Esophagus squamous epithelium (tissue), 5 donors: Measurements from ENCODE around the gene MYPN. TPM values are rescaled to one million over a fixed set of nuclear protein-coding genes. Genes with fewer than 3 reads are reported as not detected.

Experiments used
- DNase-seq: peaks from one replicate; lab custom pipeline; 2025; lab: John Stamatoyannopoulos, UW
- H3K27ac ChIP-seq, 4 donors: fragments of 200-600 bp; sonication (generic); one replicate each; pipeline ENCODE4 v1.5.1; 2016 to 2019; ENCODE audit warnings: mild to moderate bottlenecking in 1 of 4
- H3K27me3 ChIP-seq, 4 donors: fragments of 200-600 bp; sonication (generic); 1 replicate in 3 of 4; 2 replicates in 1 of 4; pipeline versions ENCODE4 v1.5.1 to v1.6.0; 2017 to 2021; ENCODE audit warnings: antibody characterized with exemption in 1 of 4
- H3K36me3 ChIP-seq, 3 donors: fragments of 200-600 bp; sonication (generic); one replicate each; pipeline ENCODE4 v1.5.1; 2016 to 2019
- H3K4me1 ChIP-seq, 3 donors: fragments of 200-600 bp; sonication (generic); one replicate each; pipeline ENCODE4 v1.5.1; 2017 to 2019
- H3K4me3 ChIP-seq, 4 donors: fragments of 200-600 bp; sonication (generic); 1 replicate in 3 of 4; 2 replicates in 1 of 4; pipeline ENCODE4 v1.5.1; 2016 to 2019; ENCODE audit warnings: mild to moderate bottlenecking in 2 of 4, moderate library complexity in 1 of 4
- H3K9me3 ChIP-seq, 3 donors: fragments of 200-600 bp; sonication (generic); one replicate each; pipeline ENCODE4 v1.5.1; 2016 to 2019
- POLR2A ChIP-seq, 4 donors: fragments of 450-650 bp; IDR thresholded peaks; one replicate each; pipeline ENCODE4 v1.6.1; 2017; ENCODE audit warnings: antibody characterized with exemption in 4 of 4, mild to moderate bottlenecking in 4 of 4, moderate library complexity in 3 of 4
- WGBS, 2 donors: methylation state at CpG; one replicate each; pipeline ENCODE4 v1.1.5; 2018; 5-methylcytosine and 5-hydroxymethylcytosine counted together
- intact Hi-C: fragments of 100-400 bp; cut with DNase I; formaldehyde crosslinking; loops from one replicate; pipeline ENCODE4 v1.15.0; 2022
- total RNA-seq, 4 donors: library from RNA; depleted of rRNA; stranded (reverse); fragments of >200 nt; gene quantifications; one replicate each; pipeline ENCODE4 v1.1.0, GENCODE V29; 2016
- TF ChIP-seq, protein P1 (sequence below), 6 experiments: fragments of 450-650 bp in 4 of 6; fragments of 200-600 bp in 2 of 6; sonication (generic) in 2 of 6; IDR thresholded peaks; one replicate each; pipeline ENCODE4 v1.5.1; 2016 to 2019; ENCODE audit warnings: antibody characterized with exemption in 6 of 6, mild to moderate bottlenecking in 4 of 6, moderate library complexity in 4 of 6
- donor health status: DM: yes; HTN: yes; CAD: no.

Gene MYPN
- total RNA-seq, 4 donors from 2014 or later, result not detected

DNA sequence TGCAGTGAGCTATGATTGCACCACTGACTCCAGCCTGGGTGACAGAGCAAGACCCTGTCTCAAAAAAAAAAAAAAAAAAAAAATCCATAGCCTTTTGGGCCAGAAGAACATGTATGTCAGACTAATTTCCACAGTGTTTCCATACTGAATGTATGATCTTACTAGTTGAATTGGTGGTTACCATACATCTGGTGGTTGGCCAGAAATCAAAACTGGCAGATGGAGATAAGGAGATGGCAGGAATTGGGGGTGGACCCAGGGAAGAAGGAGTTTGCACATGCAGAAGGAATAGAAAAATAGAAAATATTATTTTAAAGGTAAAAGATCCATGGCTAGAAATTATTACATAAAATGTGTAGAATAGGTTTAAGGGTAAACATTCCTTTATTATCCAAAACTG, 126.3 kb downstream of the MYPN start:
- Histone ChIP-seq H3K9me3 (no peaks in the 10 kb centered on the region), H3K4me1 (peaks cover 0 to 15% (median 3%) of the 10 kb centered on the region in 3 donors), H3K4me3 (no peak overlapping the region), H3K27ac (no peak overlapping the region), H3K27me3 (peaks cover 0 to 15% (median 0%) of the 10 kb centered on the region in 4 donors), H3K36me3 (no peaks in the 10 kb centered on the region)
- no peak for DNase-seq
- intact Hi-C loops, result no loop called here
- TF ChIP-seq POLR2A (IDR thresholded peaks at IDR 0.05), result no peak
- TF ChIP-seq, protein P1, sequence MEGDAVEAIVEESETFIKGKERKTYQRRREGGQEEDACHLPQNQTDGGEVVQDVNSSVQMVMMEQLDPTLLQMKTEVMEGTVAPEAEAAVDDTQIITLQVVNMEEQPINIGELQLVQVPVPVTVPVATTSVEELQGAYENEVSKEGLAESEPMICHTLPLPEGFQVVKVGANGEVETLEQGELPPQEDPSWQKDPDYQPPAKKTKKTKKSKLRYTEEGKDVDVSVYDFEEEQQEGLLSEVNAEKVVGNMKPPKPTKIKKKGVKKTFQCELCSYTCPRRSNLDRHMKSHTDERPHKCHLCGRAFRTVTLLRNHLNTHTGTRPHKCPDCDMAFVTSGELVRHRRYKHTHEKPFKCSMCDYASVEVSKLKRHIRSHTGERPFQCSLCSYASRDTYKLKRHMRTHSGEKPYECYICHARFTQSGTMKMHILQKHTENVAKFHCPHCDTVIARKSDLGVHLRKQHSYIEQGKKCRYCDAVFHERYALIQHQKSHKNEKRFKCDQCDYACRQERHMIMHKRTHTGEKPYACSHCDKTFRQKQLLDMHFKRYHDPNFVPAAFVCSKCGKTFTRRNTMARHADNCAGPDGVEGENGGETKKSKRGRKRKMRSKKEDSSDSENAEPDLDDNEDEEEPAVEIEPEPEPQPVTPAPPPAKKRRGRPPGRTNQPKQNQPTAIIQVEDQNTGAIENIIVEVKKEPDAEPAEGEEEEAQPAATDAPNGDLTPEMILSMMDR (IDR thresholded peaks at IDR 0.05), result no peak

DNA sequence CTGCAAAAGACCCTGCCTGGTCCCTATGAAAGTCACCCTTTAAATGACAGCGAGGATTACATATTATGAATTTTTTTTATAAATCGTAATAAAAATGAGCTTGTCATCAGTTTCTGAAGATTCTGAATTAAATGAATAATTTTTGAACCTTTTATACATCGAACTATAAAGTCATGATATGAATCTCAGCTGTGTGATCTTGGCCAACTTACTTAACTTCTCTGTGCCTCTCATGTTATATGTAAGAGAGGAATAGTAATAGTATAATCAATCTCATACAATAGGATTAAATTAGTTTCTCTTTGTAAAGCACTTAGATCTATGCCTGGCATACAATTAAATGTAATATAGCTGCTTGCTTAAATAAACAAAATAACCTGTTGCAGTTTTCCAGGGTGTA, 127.9 kb downstream of the MYPN start:
- no peak for DNase-seq
- WGBS, 2 donors, result 82 to 86% methylated on average over 3 of the region's 3 CpGs
- Histone ChIP-seq H3K9me3 (no peaks in the 10 kb centered on the region), H3K27ac (no peak overlapping the region), H3K27me3 (peaks cover 0 to 7% (median 0%) of the 10 kb centered on the region in 4 donors), H3K4me1 (peaks cover 0 to under 1% (median 0%) of the 10 kb centered on the region in 3 donors), H3K36me3 (no peaks in the 10 kb centered on the region), H3K4me3 (no peak overlapping the region)
- intact Hi-C loops, result no loop called here
- TF ChIP-seq, protein P1 (IDR thresholded peaks at IDR 0.05), result no peak
- TF ChIP-seq POLR2A (IDR thresholded peaks at IDR 0.05), result no peak

DNA sequence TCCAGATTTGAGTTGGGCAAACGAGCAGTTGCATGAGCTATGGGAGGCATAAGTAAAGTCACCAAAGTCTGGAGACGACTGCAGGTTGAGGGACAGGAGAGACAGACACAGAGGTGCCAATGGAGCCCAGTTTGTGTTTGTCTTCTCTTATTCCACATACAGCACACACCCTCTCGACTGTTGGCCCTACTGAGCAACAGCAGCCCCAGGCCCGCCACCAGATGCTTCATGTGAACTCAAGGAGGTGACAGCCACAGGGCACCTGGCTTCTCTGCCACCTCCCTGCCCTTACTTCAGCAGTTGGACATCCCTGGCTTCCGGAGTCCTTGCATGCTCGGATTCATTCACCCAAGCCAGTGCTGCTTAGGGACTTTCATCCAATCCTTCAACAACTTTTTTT, 129.1 kb downstream of the MYPN start:
- no peaks in the 10 kb centered on the region for H3K36me3 ChIP-seq
- H3K4me1 ChIP-seq, result no peaks in the 10 kb centered on the region
- intact Hi-C loops, result no loop called here
- WGBS, 2 donors, result 87 to 88% methylated on average over 6 of the region's 6 CpGs
- H3K27ac ChIP-seq, result no peak overlapping the region
- H3K27me3 ChIP-seq, result peaks cover 0 to 6% (median 0%) of the 10 kb centered on the region in 4 donors
- H3K4me3 ChIP-seq, result no peak overlapping the region
- TF ChIP-seq, protein P1 (IDR thresholded peaks at IDR 0.05), result no peak
- TF ChIP-seq POLR2A (IDR thresholded peaks at IDR 0.05), result no peak
- H3K9me3 ChIP-seq, result no peaks in the 10 kb centered on the region
- DNase-seq, result no peak

DNA sequence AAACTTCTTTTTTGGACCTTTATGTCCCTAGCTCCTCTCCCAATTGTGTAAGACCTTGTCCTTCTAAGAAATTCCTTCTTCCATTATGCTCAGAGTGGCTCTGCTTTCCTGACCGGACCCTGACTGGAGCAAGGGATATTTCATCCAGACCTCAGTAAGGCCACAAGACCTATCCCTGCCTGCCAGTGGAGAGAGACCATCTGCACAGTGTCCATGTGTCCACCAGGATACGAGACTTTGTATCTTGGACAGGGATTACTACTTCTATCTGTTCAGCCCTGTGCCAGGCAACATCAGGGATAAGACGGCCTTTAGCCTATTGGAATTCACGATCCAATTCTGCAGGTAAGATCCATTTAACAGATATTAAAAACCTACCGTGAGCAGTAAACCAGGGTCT, 129.8 kb downstream of the MYPN start:
- TF ChIP-seq POLR2A (IDR thresholded peaks at IDR 0.05), result no peak
- TF ChIP-seq, protein P1 (IDR thresholded peaks at IDR 0.05), result no peak
- no peak for DNase-seq
- Histone ChIP-seq H3K27me3 (peaks cover 0 to 4% (median 0%) of the 10 kb centered on the region in 4 donors), H3K4me1 (no peaks in the 10 kb centered on the region), H3K4me3 (no peak overlapping the region), H3K27ac (no peak overlapping the region), H3K9me3 (no peaks in the 10 kb centered on the region), H3K36me3 (no peaks in the 10 kb centered on the region)
- intact Hi-C loops, result no loop called here
- 94 to 100% methylated on average over 4 to 5 of the region's 5 CpGs for WGBS, 2 donors

DNA sequence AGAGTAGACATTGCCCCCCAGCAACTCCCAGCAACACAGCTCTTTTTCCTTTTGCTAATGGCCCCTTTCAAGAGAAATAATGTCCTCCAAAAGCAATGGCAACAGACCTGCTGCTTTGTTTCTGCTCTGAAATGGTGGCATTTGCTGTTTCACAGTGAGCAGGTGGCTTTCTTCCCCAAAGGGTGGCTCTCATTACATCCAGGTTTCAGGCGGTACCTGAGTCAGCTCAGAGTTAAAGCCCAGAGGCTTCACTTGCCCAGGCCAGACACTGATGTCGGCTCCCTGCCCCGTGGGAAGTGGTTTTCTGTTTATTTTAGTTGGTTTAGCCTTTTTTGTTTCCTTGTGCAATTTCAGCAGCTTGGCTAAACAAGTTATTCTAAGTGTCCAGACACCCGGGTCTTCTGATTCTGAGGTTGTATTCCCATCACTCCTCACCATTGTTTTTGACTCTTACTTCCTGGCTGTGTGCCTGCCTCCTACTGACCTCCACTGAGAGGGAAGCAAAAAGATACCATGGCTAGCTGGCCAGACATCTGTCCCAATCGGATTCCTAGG, 130.4 kb downstream of the MYPN start:
- intact Hi-C loops, result no loop called here
- Histone ChIP-seq H3K36me3 (no peaks in the 10 kb centered on the region), H3K9me3 (no peaks in the 10 kb centered on the region), H3K4me1 (no peaks in the 10 kb centered on the region), H3K4me3 (no peak overlapping the region), H3K27me3 (no peaks in the 10 kb centered on the region), H3K27ac (no peak overlapping the region)
- 41 to 52% methylated on average over 5 of the region's 5 CpGs for WGBS, 2 donors
- DNase-seq, result no peak
- TF ChIP-seq, protein P1 (IDR thresholded peaks at IDR 0.05), result no peak
- TF ChIP-seq POLR2A (IDR thresholded peaks at IDR 0.05), result no peak
